Smooth muscle cell (in vitro differentiated cells): Measurements from ENCODE around the gene XPNPEP3. TPM values are rescaled to one million over a fixed set of nuclear protein-coding genes. Genes with fewer than 3 reads are reported as not detected.

Experiments used
- DNase-seq: peaks from one replicate; lab custom pipeline; 2025; ENCODE audit not compliant: unreplicated experiment; lab: John Stamatoyannopoulos, UW
- H2AFZ ChIP-seq: fragments of 200-600 bp; sonication (generic); 2 replicates; pipeline ENCODE4 v1.6.0; 2016; ENCODE audit warnings: antibody characterized with exemption, low read depth, mild to moderate bottlenecking
- H3F3A ChIP-seq: fragments of 200-600 bp; sonication (generic); 2 replicates; pipeline ENCODE4 v1.6.0; 2017; ENCODE audit warnings: antibody characterized with exemption, low read depth
- H3K27ac ChIP-seq: fragments of 200-600 bp; sonication (generic); 2 replicates; pipeline ENCODE4 v1.5.1; 2016; ENCODE audit warnings: low read depth, mild to moderate bottlenecking
- H3K27me3 ChIP-seq: fragments of 200-600 bp; sonication (generic); 2 replicates; pipeline ENCODE4 v1.6.1; 2016; ENCODE audit warnings: low read depth, mild to moderate bottlenecking
- H3K36me3 ChIP-seq: fragments of 200-600 bp; sonication (generic); 2 replicates; pipeline ENCODE4 v1.5.1; 2016; ENCODE audit warnings: low read depth
- H3K4me1 ChIP-seq: fragments of 200-600 bp; sonication (generic); 2 replicates; pipeline ENCODE4 v1.5.1; 2016; ENCODE audit warnings: low read depth
- H3K4me2 ChIP-seq: fragments of 200-600 bp; sonication (generic); 2 replicates; pipeline ENCODE4 v1.6.0; 2016; ENCODE audit warnings: mild to moderate bottlenecking
- H3K4me3 ChIP-seq: fragments of 200-600 bp; sonication (generic); 2 replicates; pipeline ENCODE4 v1.5.1; 2016; ENCODE audit warnings: mild to moderate bottlenecking
- H3K79me2 ChIP-seq: fragments of 200-600 bp; sonication (generic); 2 replicates; pipeline ENCODE4 v1.6.0; 2016; ENCODE audit warnings: low read depth, mild to moderate bottlenecking
- H3K9ac ChIP-seq: fragments of 200-600 bp; sonication (generic); 2 replicates; pipeline ENCODE4 v1.6.0; 2016; ENCODE audit warnings: low read depth
- H3K9me3 ChIP-seq: fragments of 200-600 bp; sonication (generic); replicated peaks from 2 replicates; pipeline ENCODE4 v1.5.1; 2016; ENCODE audit warnings: low read depth
- H4K20me1 ChIP-seq: fragments of 200-600 bp; sonication (generic); 2 replicates; pipeline ENCODE4 v1.6.0; 2016; ENCODE audit warnings: low read depth
- CTCF ChIP-seq: fragments of 200-600 bp; sonication (generic); IDR thresholded peaks from 2 replicates; pipeline ENCODE4 v1.5.1; 2017; ENCODE audit warnings: borderline replicate concordance, mild to moderate bottlenecking, antibody characterized with exemption; ENCODE audit not compliant: insufficient read depth, poor library complexity, severe bottlenecking
- WGBS: methylation state at CpG from one replicate; pipeline ENCODE4 v1.1.7; 2016; ENCODE audit warnings: low lambda C conversion rate; 5-methylcytosine and 5-hydroxymethylcytosine counted together
- polyA plus RNA-seq: library from polyadenylated mRNA; unstranded; fragments of >200 nt; fragmentation: Nextera tagmentation; extraction: Ambion mirVana; gene quantifications from 2 replicates; pipeline ENCODE4 v1.2.1, GENCODE V29; 2016
- total RNA-seq: library from RNA; depleted of rRNA; stranded (reverse); fragments of >200 nt; gene quantifications from 2 replicates; pipeline ENCODE4 v1.2.3, GENCODE V29; 2014

The XPNPEP3 gene
- total and polyA plus RNA-seq, 2 experiments from 2014 or later: 3.9 to 12.3 TPM

GRCh38 chr22:40817737-40818136 lies 39.2 kb upstream of the XPNPEP3 start:
- TF ChIP-seq CTCF: no peak
- H3K27ac ChIP-seq: peak overlapping the region; percentile 3
- peaks cover 11% of the 10 kb centered on the region for H3K4me1 ChIP-seq
- peak overlapping the region; percentile 92 for H3K4me2 ChIP-seq
- H3F3A ChIP-seq: peaks cover 16% of the 10 kb centered on the region
- no peak overlapping the region for H3K9ac ChIP-seq
- H3K27me3 ChIP-seq: no peaks in the 10 kb centered on the region
- H3K79me2 ChIP-seq: peaks cover 61% of the 10 kb centered on the region
- no peaks in the 10 kb centered on the region for H3K9me3 ChIP-seq
- DNase-seq: no peak
- H4K20me1 ChIP-seq: peaks cover 5% of the 10 kb centered on the region
- no peak overlapping the region for H2AFZ ChIP-seq
- H3K36me3 ChIP-seq: no peaks in the 10 kb centered on the region
- WGBS: 84% methylated on average over 4 of the region's 4 CpGs
- peak overlapping the region; percentile 94 for H3K4me3 ChIP-seq

- Histone ChIP-seq H3K36me3 (no peaks in the 10 kb centered on the region), H3K4me3 (peak overlapping the region; percentile 94), H3K27ac (peak overlapping the region; percentile 3), H3F3A (peaks cover 16% of the 10 kb centered on the region), H3K9me3 (no peaks in the 10 kb centered on the region), H2AFZ (peak overlapping the region; percentile 100), H3K79me2 (peaks cover 56% of the 10 kb centered on the region), H3K9ac (peak overlapping the region; percentile 90), H3K4me1 (peaks cover 11% of the 10 kb centered on the region), H3K27me3 (no peaks in the 10 kb centered on the region), H3K4me2 (peak overlapping the region; percentile 92), H4K20me1 (peaks cover 5% of the 10 kb centered on the region)
- no peak for DNase-seq
- no peak for TF ChIP-seq CTCF
- WGBS: 46% methylated on average over 14 of the region's 14 CpGs
Measured at GRCh38 chr22:40818192-40818746, 38.7 kb upstream of the XPNPEP3 start.

GRCh38 chr22:40818747-40819598 lies 38.0 kb upstream of the XPNPEP3 start, which contains the start of gene SLC25A17:
TSS of gene SLC25A17 (minus strand) at chr22:40819346. CDS start at chr22:40819248, 98 bp downstream.
- peak within 1 kb of the TSS; percentile 90 for H3K9ac ChIP-seq
- H2AFZ ChIP-seq: peak within 1 kb of the TSS; percentile 100
- H3K4me2 ChIP-seq: peak within 1 kb of the TSS; percentile 92
- WGBS: 2% methylated on average over 49 of the region's 61 CpGs
- peak; percentile 11 for TF ChIP-seq CTCF
- H3K4me1 ChIP-seq: peaks cover 11% of the 10 kb centered on the region
- H3K27ac ChIP-seq: peak within 1 kb of the TSS; percentile 78
- no peaks in the 10 kb centered on the region for H3K9me3 ChIP-seq
- H3K36me3 ChIP-seq: no peaks in the 10 kb centered on the region
- peaks cover 49% of the 10 kb centered on the region for H3K79me2 ChIP-seq
- no peaks in the 10 kb centered on the region for H3K27me3 ChIP-seq
- peaks cover 5% of the 10 kb centered on the region for H4K20me1 ChIP-seq
- peak; percentile 69 for DNase-seq
- H3K4me3 ChIP-seq: peak within 1 kb of the TSS; percentile 94
- peaks cover 16% of the 10 kb centered on the region for H3F3A ChIP-seq
